Stimulated activated CD4-positive, alpha-beta T cell treated with anti-CD3 and anti-CD28 coated beads, TNF-alpha, amount 100 ng/mL, for 24 hours (primary cell): ENCODE data around the gene HDAC4.

Experiments
- DNase-seq, 3 experiments: peaks; one replicate each; pipeline ENCODE4 v3.0.0-alpha.2; 2020; ENCODE audit warnings: low read depth in 3 of 3

The HDAC4 gene

DNA sequence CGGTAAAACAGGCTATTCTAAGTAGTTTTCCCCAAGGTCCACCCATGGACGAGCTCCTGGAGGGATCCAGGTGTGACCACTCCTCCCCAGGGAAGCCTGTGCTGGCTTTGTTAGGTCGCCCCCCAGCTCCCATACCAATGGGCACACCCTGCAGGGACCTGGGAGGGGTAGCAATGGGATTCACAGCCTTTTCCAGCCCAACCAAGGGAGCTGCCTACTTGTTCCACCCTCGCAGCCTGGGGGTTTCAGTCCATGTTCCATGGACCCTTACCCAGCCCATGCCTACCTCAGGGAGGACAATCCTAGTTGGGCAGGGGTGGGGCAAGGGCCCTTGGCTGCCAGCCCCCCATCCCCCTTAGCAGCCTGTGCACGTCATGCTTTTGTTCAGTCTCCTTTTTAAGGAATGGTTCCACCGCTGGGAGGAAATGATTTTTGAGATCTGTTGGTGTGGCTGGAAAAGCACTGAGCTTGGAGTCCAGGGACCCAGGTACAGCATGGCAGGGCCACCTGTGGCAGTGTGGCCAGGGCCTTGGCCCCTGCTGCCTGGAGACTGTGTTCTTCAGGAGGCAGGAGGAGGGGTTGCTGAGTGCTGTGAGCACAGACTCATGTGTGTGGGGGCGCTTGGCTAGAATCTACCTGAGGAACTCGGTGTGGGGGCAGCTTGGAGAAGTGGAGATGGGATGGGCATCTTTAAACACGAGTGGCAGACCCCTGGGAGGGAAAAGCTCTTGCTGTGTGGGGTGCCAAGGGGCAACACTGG lies 386.2 kb downstream of the HDAC4 start:
- DNase-seq, result no peak

DNA sequence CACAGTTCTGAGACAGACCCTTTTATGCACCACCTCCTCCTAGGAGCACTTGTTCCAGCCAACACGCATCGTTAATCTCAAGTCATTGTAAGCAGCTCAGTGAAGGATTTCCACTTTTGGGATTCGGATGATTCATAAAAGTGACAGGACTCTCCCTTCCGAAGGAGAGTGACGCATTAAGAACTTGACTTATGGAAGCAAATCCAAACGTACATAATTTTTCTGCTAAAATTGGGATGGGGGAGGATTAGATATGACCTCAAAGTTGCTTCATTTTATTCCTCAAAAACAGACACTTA lies 387.2 kb downstream of the HDAC4 start:
- no peak for DNase-seq

DNA sequence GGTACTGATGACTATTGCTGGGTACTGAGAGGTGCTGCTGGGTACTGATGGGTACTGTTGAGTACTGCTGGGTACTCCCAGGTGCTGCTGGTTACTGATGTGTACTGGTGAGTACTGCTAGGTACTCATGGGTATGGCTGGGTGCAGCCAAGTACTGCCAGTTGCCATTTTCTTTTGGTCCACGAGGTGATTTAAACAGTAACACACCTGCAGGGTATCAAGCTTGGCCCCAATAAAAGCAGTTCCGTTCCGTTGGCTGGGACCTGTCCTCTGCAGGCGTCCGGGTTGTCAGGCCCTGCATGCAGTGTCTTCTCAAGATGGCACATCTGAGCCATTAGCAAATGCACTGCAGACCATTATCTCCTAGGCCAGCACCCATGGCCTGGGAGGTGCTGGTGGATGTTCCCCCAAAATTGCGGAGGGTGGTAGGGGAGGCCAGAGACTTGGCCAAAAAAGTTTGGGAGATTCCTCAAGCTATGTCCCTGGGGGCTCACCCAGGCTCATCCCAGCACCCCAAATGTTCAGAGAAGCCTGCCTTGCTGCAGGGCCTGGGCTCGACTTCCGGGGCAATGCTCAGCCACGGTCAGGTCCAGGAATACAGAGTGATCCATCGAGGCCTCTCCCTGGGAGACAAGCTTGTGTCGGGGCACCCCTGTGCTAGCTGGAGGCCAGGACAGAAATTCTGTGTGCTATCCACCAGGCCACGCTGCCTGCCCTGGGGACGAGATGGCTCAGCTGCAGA lies 387.7 kb downstream of the HDAC4 start:
- DNase-seq, result no peak

DNA sequence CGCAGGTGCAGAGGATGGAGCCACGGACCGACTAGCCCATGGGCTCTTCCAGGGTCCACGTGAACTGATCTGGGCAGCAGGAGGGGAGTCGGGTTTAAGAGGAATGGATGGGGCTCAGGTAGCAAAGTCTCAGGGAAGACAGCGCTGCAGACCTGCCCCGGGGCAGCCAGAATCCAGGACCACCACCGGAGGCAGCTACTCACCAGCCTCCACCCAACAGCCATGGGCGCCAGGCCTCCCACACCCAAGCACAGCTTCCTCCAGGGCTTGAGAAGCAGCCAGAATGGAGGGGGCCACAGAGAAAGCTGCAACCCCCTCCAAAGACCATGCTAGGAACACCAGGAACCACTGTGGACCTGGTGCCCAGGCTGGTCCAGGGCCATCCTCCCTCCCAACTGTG lies 388.6 kb downstream of the HDAC4 start:
- DNase-seq, result no peak

DNA sequence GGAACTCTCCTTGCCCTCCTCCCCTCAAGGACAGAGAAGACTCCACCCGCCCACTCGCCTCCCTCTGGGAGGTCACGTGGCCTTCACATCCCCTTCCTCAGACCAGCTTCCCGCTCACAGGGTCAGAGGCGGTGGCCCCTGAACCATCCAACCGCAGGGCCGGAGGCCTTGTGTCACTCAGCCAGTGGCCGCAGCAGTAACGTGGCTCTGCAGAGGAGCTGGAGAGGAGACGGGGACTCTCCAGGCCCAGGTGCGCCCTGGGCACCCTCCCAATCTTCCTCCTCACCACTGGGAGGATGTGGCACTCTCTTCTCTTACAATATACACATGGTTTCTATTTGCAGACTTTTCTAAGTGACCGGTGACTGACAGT lies 391.2 kb downstream of the HDAC4 start:
- no peak for DNase-seq

DNA sequence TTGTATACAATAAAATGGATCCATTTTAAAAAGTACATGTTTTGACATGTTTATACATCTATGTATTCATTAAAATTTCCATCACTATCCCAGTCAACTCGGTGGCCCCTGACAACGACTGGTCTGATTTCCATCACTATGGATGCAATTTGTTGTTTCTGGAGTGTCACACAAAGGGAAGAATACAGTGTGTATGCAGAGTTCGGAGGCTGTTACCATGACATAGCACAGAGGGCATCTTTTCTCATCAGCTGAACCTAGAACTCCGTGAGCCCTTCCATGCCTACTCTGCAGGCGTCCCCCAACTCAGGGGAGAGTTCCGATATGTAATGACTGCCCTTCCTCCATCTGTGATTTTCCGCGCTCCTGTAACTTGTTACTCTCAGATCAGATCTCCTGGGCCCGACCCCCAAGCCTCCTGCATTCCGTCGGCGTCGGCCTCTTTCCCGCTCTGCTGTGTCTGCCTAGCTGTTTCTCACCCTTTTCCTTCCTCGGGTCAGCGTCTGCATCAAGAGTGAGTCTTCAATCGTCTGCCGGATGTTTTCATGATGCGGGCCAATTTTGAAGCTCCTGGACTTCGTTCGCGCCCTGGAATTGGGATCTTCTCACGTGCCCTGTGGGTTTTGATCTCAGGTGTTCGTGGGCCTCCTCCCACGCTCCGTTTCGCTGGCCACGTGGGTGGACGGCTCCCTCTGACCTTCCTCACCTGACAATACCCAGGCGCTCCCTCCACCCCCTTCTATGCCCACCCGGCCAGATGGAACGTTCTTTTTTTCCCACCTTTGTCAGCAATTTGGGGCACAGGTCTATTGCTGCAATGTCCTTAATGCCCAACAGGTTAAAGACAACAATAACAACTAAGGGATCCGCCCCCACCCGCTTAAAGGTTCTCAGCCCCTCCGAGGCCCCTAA lies 391.9 kb downstream of the HDAC4 start:
- DNase-seq, result no peak

DNA sequence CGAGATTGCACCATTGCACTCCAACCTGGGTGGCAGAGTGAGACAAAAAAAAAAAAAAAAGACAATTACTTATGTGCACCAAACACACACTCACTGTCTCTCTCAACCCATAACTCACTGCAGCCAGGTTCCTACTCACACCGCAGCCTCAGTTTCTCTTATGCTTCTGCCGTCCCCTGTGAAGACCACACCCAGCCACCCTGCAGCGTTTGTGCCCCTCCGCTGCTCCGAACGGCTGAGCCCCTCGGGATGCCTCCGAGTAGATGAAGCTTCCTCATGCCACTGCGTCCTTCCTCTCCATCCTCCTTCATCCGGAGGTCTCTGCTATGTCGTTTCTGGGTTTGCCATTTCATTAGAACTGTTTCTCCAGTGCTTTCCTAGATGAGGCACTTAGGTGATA lies 392.8 kb downstream of the HDAC4 start:
- no peak for DNase-seq

DNA sequence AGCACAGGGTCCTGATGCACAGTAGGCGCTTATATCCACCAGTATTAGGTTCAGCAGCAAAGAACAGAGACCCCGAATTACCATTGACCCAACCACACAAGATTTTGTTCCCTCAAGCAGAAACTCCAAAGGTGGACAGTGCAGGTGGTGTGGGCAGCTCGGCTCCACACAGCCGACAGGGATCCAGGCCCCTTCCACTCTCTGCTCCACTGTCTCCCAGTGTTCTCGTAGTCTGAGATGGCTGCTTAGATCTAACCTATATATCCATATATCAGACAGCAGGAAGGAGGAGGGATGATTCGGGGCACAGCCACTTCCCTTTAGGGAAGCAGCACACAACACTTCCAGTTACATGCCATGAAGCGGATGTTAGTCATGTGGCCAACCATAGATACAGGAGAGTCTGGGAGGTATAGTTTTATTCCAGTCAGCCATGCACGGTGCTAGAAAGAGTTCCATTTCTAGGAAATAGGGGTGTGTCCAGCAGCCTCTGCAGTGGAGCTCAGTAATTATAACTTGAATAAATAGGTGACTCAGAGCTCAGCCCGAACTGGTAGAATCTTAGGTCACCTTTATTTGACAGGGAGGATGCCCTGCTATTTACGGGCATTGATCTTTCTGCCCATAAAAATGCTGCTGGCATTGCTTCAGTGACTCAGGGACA lies 394.1 kb downstream of the HDAC4 start:
- no peak for DNase-seq

DNA sequence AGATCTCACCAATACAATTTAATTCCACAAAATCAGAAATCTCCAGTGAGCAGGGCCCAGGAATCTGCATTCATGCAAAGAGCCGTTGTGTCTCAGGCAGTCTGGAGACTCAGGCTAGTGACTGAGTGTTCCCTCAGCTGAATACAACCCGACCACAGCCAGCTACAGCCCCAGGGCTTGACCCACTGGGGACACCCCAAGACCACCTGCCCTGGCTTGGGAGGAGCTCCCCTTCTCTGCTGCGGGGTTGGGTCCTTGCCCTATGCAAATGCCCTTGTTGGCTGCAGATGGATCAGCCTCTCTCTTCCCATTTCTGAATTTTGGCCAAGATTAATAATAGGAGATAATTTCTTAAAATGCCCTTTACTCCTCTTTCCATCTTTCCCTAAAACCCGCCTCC lies 395.2 kb downstream of the HDAC4 start:
- no peak for DNase-seq

DNA sequence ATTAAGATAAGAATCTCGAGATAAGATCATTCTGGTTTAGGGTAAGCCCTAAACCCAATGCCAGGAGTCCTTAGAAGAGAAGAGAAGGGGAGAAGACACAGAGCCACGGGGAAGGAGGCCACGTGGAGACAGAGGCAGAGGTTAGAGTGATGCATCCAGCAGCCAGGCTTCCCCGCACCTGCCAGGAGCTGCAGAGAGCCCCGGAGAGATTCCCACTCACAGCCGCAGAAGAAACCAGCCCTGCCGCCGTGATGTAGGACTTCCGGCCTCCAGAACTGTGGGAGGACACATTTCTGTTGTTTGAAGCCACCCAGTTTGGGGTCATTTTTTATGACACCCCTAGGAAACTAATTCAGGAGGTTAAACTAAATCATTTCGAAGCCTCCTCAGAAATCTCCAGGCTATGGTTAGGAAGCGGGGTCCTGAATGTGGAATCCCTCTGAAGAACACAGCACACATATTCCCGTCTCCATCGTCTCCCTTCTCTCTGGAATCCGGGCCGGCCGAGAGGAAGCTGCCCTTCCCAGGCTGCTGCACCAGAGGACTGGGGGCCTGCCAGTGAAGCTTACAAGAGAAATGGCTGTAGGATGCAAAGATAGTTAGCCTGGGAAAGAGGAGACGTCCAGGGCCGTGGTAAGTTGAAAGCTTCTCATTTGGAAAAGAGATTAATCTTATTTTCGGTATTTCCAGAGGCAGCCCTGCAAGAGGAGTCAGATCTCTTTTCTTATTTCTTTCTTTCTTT lies 396.4 kb downstream of the HDAC4 start:
- DNase-seq, result no peak

DNA sequence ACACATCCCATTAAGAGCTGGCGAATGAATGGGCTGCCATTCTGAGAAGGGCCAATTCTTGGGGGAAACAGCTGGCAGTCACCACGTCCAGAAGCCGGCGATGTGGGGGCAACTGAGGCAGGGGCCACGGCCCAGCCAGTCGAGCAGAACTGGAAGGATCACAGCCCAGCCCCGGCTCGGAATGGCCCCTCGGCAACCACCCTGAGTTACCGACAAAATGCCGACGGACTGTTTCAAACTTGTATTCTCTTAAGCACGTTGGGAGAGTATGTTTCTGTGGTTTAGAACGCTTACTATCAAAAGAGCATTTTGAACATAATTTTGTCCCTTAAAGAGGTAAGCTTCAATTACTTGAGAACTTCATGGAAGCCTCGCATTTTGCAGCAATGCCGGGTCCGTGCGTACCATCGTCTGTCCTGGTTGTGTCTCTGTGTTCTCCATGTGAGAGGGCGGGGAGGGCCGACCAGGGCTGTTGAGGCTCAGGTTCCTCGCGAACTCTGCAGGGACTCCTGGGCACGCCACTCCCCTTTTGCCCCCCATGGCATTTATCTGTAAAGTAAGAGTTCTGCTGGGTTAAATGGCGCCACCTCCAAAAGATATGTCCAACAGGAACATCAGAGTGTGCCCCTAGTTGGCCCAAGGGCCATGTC lies 397.1 kb downstream of the HDAC4 start:
- DNase-seq, result no peak

DNA sequence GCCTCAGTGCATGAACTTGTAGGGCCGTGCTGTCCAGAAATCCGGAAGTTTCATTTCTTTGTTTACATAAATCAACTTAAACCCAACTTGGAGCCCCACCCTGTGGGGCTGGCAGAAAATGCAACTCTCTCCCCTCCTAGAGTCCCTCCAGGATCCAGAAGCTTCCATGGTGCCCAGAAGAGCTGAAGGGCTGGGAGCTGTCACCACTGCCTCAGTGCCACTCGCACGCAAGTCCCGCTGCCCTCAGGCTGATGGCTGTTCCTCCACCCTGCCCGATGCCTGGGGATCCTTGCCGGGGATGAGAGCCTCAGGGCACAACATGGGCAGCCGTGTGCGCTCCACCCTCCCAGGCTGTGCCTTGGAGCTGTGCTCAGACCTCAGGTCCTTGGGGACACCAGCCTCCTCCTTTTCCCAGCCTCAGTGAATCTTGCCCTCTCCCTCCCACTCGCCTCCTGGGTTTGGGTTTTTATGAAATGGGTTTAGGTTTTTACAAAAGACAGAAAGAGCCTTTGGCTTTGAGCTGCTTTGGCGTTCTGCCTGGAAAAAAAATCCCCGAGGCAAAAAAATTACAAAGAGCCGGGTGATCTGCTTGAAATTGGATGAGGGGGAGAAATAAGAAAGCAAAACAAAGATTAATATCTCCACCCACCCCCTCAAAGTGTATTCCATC lies 397.7 kb downstream of the HDAC4 start:
- no peak for DNase-seq

DNA sequence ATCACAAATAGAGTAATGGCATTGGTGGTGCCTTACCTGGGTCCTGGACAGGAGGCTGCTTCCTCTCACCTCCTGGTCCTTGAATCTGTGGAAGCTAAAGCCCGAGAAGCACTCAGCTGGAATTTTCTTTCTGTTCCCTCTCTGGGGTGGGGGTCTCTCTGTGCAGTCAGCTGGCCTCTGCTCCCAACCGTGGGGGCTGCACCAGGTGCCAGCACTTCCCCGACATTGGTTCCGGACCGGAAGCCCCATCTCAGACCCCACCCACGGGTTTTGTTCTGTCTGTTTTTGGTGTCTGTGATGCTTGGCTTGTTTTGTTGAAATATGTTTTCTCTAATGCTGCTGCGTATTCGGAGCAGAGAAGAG lies 398.2 kb downstream of the HDAC4 start:
- DNase-seq, result no peak

DNA sequence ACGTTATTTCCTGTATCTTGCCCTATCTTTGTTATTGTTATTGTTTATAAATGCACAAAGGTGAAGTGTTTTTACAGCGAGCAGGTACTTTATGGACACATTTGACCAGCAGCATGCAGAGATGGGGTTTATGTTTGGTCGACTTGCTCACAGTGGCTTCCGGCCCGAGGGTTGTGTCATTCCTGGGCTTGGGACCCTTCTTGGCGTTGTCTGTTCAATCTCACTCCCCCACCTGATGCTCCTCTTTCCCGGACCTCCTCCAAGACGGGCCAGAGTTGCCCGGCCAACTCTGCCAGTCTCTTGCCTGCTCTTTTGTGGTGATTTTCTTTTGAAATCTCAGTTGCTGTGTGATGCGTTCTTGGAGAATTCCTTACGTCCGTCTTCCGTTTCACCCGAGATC lies 399.0 kb downstream of the HDAC4 start:
- no peak for DNase-seq

DNA sequence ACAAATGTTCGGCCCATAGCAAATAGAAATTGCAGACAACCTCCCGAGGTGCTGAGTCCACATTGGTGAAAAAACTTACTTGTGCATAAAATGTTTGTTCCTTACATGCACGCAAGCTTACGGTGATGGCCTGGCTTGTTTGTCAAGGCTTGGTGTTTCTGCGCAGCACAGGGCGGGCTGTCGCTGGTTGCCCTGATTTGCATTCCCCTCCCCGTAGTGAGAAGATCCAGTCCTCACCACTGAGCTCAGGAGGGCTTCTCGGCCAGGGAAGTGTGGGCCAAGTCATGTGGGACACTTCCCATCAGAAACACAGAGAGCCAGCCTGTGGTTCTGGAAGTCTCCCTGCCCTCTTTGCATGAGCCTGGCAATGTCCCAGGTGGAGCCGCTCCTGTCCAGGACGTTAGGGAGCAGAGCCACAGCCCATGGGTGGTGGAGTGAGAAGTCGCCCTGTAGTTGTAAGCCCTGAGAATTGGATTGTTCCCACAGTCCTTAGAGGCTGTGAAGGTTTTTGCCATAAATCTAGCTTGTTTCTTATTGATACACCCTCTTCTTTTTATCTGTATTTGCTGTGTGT lies 400.2 kb downstream of the HDAC4 start:
- DNase-seq, result no peak

DNA sequence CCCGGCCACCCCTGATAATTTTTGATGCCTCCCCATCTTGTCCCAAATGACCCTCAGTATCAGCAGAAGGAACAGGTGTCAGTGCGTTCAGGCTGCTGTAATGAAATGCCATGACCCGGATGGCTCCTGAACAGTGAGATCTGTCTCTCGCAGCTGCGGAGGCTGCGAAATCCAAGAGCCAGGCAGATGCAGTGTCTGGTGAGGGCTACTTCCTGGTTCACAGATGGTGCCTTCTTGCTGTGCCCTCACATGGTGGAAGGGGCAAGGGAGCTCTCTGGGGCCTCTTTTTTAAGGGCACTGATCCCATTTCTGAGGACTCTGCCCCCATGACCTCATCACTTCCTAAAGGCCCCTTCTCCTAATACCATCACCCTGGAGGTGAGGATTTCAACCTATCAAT lies 400.7 kb downstream of the HDAC4 start:
- no peak for DNase-seq

DNA sequence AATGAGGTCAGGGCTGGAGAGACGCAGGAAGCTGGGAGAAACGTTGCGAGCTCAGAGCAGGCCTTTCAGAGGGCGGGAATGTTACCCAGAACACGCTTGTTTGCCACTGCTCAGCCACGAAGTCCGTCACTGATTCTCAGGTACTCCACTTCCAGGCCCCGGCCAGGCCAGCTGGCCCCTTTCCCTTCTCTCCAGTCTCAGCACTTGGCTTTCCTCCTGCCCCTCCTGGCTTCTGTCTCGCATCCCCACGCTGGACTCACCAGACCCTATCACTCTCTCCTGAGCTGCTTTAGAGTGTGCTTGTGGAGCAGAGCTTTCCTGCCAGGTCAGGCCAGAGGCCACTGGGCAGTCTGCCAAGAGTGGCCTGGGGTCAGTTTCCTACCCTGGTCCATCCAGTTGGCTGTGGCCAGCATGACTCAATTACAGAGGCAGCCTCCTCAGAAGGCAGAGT lies 401.5 kb downstream of the HDAC4 start:
- no peak for DNase-seq

DNA sequence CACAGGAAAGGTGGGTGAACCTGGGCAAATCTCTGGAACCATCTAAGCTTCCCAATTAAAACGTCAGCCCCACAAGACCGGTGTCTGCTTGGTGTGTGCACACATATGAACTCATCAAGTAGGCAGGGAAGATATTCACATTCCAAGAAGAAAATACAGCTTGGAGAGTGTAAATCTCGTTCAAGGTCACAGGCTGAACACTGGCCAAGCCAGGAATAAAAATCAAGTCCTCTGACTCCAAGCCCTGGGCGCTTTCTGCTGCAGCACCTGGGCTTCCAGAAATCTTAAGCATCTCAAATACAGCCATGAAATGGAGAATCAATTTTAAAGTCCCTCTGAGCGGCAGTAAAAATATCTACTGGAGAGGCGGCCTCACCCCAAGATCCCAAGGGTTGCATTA lies 402.0 kb downstream of the HDAC4 start:
- no peak for DNase-seq
